ENCODE data around the gene HS2ST1. TPM values are rescaled to one million over a fixed set of nuclear protein-coding genes. Genes with fewer than 3 reads are reported as not detected.

The HS2ST1 gene
- total and polyA plus RNA-seq, 4 donors: 5.4 to 11.8 (median 8.2) TPM

DNA sequence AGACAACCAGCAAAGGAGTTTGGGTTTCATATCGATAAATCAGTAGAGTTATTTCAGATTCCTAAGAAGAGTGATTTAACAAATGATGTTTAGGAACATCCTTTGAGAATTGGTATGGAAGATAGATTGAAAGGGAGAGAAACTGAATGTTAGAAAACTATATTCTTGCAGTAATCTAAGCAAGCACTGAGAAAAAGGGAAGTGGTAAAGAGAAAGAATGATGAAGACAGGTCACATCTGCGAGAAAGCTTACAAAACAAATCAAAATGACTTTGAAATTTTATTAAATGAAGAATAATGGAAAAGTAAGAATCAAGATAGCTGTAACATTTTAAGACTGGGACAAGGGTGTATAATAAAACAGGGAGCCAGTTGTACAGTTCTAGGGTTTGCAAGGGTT lies 177.0 kb downstream of the HS2ST1 start:
- Histone ChIP-seq H3K27me3 (ENCODE audit: control insufficient read depth in 4 of 4, insufficient read depth in 4 of 4, low read length in 3 of 4) (no peaks in the 10 kb centered on the region), H3K36me3 (ENCODE audit: control insufficient read depth in 4 of 4, insufficient read depth in 3 of 4, low read depth in 1 of 4, low read length in 3 of 4) (no peaks in the 10 kb centered on the region), H3K4me3 (ENCODE audit: low read depth in 1 of 3, low read length in 3 of 3) (no peak overlapping the region), H3K9me3 (ENCODE audit: control insufficient read depth in 4 of 4, low read length in 3 of 4) (no peaks in the 10 kb centered on the region), H3K4me1 (ENCODE audit: control insufficient read depth in 4 of 4, insufficient read depth in 4 of 4, low read length in 3 of 4) (no peaks in the 10 kb centered on the region), H3K27ac (ENCODE audit: low read depth in 1 of 2, low read length in 2 of 2) (no peak overlapping the region), H3K9ac (ENCODE audit: low read depth in 1 of 2, low read length in 2 of 2) (no peak overlapping the region)
- WGBS: 90% methylated on average over 2 of the region's 2 CpGs
- TF ChIP-seq FOXA1 (IDR thresholded peaks at IDR 0.05) (no peak), JUND (IDR thresholded peaks at IDR 0.05) (no peak), HNF4G (IDR thresholded peaks at IDR 0.05) (no peak), YY1 (IDR thresholded peaks at IDR 0.05) (no peak), SP1 (IDR thresholded peaks at IDR 0.05) (no peak)
- TF ChIP-seq, protein P1, sequence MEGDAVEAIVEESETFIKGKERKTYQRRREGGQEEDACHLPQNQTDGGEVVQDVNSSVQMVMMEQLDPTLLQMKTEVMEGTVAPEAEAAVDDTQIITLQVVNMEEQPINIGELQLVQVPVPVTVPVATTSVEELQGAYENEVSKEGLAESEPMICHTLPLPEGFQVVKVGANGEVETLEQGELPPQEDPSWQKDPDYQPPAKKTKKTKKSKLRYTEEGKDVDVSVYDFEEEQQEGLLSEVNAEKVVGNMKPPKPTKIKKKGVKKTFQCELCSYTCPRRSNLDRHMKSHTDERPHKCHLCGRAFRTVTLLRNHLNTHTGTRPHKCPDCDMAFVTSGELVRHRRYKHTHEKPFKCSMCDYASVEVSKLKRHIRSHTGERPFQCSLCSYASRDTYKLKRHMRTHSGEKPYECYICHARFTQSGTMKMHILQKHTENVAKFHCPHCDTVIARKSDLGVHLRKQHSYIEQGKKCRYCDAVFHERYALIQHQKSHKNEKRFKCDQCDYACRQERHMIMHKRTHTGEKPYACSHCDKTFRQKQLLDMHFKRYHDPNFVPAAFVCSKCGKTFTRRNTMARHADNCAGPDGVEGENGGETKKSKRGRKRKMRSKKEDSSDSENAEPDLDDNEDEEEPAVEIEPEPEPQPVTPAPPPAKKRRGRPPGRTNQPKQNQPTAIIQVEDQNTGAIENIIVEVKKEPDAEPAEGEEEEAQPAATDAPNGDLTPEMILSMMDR (IDR thresholded peaks at IDR 0.05; ENCODE audit: low read depth, low read length, missing input control): no peak
- TF ChIP-seq, protein P2, sequence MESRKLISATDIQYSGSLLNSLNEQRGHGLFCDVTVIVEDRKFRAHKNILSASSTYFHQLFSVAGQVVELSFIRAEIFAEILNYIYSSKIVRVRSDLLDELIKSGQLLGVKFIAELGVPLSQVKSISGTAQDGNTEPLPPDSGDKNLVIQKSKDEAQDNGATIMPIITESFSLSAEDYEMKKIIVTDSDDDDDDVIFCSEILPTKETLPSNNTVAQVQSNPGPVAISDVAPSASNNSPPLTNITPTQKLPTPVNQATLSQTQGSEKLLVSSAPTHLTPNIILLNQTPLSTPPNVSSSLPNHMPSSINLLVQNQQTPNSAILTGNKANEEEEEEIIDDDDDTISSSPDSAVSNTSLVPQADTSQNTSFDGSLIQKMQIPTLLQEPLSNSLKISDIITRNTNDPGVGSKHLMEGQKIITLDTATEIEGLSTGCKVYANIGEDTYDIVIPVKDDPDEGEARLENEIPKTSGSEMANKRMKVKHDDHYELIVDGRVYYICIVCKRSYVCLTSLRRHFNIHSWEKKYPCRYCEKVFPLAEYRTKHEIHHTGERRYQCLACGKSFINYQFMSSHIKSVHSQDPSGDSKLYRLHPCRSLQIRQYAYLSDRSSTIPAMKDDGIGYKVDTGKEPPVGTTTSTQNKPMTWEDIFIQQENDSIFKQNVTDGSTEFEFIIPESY (IDR thresholded peaks at IDR 0.05): no peak
- TF ChIP-seq, protein P3, sequence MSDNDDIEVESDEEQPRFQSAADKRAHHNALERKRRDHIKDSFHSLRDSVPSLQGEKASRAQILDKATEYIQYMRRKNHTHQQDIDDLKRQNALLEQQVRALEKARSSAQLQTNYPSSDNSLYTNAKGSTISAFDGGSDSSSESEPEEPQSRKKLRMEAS (IDR thresholded peaks at IDR 0.05): no peak
- TF ChIP-seq, protein P4, sequence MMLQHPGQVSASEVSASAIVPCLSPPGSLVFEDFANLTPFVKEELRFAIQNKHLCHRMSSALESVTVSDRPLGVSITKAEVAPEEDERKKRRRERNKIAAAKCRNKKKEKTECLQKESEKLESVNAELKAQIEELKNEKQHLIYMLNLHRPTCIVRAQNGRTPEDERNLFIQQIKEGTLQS (IDR thresholded peaks at IDR 0.05): no peak
- DNase-seq (ENCODE audit: low spot score): no peak

DNA sequence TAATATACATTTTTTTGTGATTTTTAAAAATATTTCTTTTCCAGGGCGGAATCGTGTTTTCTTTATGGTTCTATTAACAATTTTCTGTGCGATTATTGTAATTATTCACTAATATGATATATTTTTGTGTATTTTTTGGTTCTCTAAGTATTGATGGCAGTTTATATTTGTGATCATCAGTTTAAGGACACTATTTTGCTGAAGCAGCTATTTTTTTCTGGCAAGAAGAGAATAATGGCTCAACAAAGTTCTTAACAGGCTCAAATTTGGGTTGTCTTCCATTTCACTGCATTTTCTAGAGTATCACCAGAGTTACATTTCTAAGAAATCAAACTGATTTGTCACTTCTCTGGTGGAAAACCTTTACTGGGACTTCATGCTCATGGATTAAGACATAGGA lies 178.4 kb downstream of the HS2ST1 start:
- 97% methylated on average over 3 of the region's 3 CpGs for WGBS

More for the DNA sequence above, 178.4 kb downstream of the HS2ST1 start:
- TF ChIP-seq SP1 (IDR thresholded peaks at IDR 0.05): no peak
- TF ChIP-seq HNF4G (IDR thresholded peaks at IDR 0.05): no peak
- TF ChIP-seq HNF4A (conservative IDR thresholded peaks at IDR 0.05): no peak
- TF ChIP-seq YY1 (IDR thresholded peaks at IDR 0.05): no peak
- TF ChIP-seq GABPA (IDR thresholded peaks at IDR 0.05 in 1 of 2, conservative IDR thresholded peaks at IDR 0.05 in 1 of 2): no peak
- TF ChIP-seq, protein P2 (IDR thresholded peaks at IDR 0.05): no peak
- TF ChIP-seq JUND (IDR thresholded peaks at IDR 0.05): no peak
- TF ChIP-seq FOXA1 (IDR thresholded peaks at IDR 0.05): no peak
- no peak for TF ChIP-seq TAF1 (conservative IDR thresholded peaks at IDR 0.05)
- no peak for TF ChIP-seq NR2F2 (IDR thresholded peaks at IDR 0.05)
- TF ChIP-seq, protein P1 (IDR thresholded peaks at IDR 0.05; ENCODE audit: low read depth, low read length, missing input control): no peak
- TF ChIP-seq, protein P3 (IDR thresholded peaks at IDR 0.05): no peak
- no peak for TF ChIP-seq RXRA (IDR thresholded peaks at IDR 0.05)
- TF ChIP-seq FOXA2 (IDR thresholded peaks at IDR 0.05): no peak
- Histone ChIP-seq H3K27me3 (ENCODE audit: control insufficient read depth in 4 of 4, insufficient read depth in 4 of 4, low read length in 3 of 4) (no peaks in the 10 kb centered on the region), H3K36me3 (ENCODE audit: control insufficient read depth in 4 of 4, insufficient read depth in 3 of 4, low read depth in 1 of 4, low read length in 3 of 4) (no peaks in the 10 kb centered on the region), H3K4me3 (ENCODE audit: low read depth in 1 of 3, low read length in 3 of 3) (no peak overlapping the region), H3K9me3 (ENCODE audit: control insufficient read depth in 4 of 4, low read length in 3 of 4) (no peaks in the 10 kb centered on the region), H3K9ac (ENCODE audit: low read depth in 1 of 2, low read length in 2 of 2) (no peak overlapping the region), H3K4me1 (ENCODE audit: control insufficient read depth in 4 of 4, insufficient read depth in 4 of 4, low read length in 3 of 4) (no peaks in the 10 kb centered on the region), H3K27ac (ENCODE audit: low read depth in 1 of 2, low read length in 2 of 2) (no peak overlapping the region)
- DNase-seq (ENCODE audit: low spot score): no peak

Data from liver (tissue), 9 donors.